Stimulated activated CD8-positive, alpha-beta memory T cell treated with anti-CD3 and anti-CD28 coated beads, Interleukin-15, amount 100 ng/mL, for 48 hours (primary cell): ENCODE data around the gene WDFY4.

Experiments used
- DNase-seq, 2 donors: peaks; one replicate each; pipeline ENCODE4 v3.0.0-alpha.2; 2020; ENCODE audit warnings: low read depth in 2 of 2

The WDFY4 gene

DNA sequence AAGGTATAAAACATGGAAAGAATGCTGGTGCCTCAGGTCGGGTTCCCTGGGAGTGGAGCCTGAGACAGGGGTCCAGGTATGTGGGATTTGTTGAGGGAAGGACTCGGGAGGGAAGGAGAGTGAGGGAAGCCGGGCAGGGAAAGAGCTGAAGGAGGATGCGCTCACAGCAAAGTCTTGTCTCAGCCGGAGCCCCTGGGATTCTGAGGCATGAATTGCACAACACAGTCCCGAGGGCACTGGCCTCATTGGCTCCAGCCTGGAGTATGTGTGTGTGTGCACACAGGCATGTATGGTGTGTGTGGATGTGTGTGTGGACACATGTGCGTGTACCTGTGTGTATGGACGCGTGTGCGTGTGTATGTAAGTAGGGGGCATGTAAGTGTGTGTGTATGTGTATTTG is 87.4 kb downstream of the WDFY4 start:
- DNase-seq, result no peak

DNA sequence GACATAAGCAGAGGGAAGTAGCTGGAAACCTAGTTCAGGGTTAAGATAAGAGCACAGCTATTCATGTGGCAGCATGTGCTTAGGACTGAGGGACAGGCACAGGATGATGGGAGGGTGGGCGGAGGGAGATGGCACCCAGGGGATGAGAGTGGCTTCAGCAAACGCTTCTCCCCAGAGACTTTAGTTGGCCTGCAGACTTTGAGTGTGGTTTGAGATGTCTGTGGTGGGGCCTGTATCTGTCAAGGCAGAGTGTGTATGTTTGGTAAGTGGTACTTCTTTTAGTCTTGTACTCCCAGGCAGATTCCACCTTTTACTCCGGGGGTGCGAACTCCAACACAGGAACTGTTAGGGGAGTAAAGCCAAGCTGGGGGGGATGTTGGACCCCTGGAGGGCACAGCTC is 88.9 kb downstream of the WDFY4 start:
- DNase-seq, result no peak

DNA sequence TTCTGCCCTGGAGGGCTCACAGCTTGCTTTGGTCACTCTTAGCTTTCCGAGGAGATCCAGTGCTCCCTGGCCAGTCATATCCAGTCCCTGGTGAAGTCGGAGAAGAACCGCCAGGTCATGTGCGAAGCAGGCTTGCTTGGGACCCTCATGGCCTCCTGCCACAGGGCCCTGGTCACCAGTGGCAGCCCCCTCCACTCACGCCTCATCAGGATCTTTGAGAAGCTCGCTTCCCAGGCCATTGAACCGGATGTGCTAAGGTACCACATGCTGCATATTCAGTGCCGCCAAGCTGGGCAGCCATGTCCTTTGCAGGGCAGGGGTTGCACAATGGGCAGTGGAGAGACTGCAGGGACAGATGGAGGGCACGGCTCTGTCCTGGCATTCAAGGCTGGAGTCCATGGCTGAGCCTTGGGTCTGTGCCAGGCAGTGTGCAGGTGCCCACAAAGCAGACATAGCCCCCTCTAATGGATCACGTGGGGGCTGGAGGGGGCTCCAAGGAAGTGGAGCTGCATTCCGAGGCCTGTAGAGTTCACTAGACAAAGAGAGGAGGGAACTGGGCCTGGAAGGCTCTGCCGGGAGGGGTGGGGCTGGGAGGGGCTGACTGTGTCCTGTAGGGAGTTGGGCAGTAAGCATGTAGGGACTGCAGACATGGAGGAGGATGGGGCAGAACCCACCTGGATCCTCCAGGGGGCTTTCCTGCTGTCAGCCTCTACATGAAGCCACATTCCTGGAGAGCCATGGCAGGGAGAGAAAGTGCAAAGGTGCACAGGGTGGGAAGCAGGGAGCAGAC is 89.9 kb downstream of the WDFY4 start:
- no peak for DNase-seq

DNA sequence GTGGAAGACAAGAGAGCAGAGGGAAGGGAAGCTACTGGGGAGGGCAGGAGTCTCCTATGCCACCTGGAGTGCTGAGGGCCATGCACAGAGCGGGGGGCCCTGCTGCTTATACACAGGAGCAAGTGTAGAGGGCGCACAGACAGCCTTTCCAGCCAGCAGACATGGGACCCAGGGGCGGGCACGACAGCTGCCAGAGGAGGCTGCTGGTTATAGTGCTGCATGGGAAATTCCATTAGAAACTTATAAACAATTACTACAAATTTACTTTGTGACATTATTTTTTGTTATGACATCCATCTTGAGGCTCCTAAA is 90.5 kb downstream of the WDFY4 start:
- no peak for DNase-seq

DNA sequence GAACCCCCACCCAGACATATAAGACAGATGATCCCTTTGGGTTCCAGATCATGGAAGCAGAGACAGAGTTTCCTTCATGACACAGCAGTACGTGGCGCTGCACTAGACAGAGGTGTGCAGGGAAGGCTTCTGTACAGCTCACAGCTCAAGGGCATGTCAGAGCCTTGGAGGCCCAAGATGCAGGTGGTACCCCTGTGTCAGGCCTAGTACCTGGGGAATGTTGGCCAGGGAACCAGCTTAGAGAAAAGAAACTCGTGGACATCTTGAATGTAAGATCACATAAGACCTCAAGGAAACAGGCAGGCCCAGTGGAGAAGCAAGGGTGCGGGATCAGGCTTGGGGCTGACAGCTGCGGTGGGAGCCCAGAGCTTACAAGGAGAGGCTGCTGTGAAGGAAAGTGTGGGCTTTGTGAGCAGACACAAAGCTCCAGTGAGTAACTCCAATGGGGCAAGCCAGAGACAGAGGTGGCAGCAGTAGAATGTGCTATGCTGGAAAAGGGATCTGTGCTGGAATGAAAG is 91.4 kb downstream of the WDFY4 start:
- no peak for DNase-seq

DNA sequence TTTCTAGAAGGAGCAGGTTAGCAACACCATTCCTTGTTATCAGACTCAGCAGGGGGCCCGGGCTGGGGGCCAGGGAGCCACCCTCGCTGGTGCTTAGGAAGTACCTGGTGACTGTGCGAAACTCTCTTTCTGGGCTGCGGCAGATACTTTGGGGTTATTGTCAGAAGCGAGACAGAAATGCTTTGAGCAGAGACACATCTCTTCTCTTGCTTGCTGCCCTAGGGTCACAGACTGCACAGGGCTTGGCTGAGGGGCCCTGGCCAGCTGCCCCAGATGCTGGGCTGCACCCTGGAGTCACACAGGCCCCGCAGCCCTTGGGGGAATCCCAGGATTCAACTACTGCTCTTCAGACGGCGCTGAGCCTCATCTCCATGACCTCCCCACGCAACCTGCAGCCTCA is 91.9 kb downstream of the WDFY4 start:
- DNase-seq, result no peak

DNA sequence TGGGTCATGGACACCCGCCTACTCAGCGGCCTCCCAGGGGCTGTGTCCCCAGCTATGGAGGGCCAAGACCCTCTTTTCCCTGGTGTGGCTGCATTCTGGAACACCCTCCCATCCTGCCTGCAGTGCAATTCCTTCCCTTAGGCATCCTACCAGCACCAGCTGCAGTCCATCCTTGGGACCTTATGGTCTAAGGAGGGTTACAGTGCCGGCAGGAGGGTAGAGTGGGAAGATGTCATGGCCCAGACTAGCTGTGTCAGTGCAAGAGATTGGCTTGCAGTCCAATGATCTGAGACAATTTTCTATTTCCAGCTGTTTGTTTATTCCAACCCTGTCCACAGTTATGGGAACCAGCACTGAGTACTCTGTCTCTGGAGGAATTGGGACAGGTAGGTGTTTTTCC is 92.4 kb downstream of the WDFY4 start:
- DNase-seq, result no peak

DNA sequence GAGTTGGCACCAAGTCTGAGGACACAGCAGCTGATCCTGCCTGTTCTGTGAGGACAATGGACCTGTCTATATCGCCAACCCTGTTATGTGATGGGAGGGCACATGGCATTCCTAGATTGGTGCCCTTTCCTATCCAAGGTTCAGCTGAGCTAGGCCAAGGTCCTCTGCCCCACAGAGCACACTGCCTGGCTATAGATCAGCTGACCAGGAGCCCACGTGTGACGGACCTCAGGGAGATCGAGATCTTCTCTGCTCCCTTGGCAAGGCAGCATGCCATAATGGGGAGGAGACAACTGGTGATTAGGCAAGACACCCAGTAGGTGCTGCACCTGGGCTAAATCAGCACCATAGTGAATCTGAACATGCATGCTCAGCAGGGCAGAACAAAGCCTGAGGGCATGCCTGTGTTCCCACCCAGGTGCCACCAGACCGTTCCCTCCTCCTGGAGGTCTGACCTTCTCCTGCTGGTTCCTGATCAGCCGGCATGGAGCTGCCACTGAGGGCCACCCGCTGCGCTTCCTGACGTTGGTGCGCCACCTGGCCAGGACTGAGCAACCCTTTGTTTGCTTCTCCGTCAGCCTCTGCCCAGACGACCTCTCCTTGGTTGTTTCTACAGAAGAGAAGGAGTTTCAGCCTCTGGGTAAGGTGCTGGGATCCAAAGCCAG is 93.7 kb downstream of the WDFY4 start:
- no peak for DNase-seq

DNA sequence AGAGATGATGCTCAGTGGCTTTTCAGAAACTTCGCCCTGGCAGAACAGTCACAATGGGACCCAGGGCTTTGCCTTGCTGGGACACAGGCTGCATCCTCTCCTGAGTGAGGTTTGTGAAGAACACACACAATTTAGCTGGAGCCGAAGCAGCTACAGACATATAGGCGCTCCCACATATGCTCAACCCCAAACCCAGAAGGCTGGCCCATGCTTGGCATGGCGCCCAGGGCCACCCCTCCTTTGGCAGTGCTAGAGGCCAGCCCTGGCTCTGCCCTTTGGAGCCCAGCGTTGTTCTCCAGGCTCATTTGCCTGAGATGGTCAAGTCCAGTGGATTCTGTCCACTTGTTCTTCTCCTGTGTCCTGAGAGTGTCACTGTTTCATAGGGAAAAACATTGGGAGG is 94.4 kb downstream of the WDFY4 start:
- DNase-seq, result no peak

DNA sequence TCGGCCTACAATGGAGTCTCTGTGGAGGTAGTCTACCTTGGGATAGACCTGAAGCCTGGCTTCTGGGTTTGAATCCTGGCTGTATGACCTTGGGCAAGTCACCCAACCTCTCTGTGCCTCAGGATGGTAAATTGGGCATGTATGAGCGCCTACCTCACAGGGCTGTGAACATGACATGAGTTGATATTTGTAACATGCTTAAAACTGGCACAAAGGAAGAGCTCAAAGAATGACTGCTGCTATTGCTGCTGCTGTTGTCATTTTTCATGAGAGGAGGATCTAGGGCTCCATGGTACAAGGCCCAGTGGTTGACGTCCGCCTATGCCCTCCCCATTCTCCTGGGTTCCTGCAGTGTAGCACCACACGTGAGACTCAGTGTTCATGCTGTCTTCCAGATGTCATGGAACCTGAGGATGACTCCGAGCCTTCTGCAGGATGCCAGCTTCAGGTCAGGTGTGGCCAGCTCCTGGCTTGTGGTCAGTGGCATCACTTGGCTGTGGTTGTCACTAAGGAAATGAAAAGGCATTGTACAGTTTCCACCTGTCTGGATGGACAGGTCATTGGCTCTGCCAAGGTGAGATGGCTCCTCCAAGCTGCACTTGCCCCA is 95.0 kb downstream of the WDFY4 start:
- DNase-seq, result no peak

DNA sequence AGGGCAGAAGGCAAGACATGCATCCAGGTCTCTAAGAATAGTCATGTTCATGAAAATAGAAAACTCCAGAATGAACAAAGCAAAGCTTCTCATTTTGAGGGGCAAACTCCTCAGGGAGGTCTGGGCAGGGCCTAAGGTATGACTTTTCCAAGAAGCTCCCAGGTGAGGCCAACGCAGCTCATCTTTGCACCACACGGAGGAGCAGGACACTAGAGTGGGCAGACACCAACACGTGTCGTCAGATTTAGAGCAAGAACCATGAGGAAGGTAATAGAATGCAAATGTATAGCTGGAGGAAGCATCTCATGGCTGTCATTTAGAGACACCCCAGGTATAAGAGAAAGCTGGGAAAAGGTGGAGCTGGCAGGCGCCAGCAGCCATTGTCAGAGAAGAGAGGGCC is 95.7 kb downstream of the WDFY4 start:
- no peak for DNase-seq

DNA sequence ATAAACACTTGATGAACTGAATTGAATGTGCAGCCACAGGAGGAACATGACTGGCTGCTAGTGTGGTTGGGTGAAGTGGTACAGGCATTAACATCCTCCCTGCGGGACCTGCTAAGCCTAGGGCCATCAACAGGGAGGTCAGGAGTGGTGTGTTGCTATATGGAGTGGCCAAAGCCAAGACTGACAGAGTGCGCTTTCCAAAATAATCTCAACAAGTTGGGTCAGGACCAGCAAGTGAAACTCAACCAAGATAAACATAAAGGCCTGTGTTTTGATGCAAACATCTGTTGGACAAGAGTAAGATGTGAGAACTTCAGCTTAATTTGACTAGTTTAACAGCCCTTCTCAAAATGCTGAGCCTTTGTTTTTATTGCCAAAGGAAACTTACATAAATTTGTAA is 97.7 kb downstream of the WDFY4 start:
- DNase-seq, result no peak

DNA sequence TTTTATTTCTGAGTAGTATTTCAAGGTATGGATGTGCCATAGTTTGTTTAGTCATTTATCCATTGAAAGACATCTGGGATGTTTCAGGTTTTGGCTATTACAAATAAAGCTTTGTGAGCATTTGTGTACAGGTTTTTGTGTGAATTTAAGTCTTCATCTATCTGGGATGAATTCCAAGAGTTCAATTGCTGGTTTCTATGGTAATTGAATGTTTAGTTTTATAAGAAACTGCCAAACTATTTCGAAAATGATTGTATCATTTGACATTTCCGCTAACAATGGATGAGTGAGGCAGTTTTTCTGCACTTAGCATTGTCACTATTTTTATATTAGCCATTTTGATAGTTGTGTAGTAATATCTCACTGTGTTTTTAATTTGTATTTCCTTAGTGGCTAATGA is 99.4 kb downstream of the WDFY4 start:
- no peak for DNase-seq

DNA sequence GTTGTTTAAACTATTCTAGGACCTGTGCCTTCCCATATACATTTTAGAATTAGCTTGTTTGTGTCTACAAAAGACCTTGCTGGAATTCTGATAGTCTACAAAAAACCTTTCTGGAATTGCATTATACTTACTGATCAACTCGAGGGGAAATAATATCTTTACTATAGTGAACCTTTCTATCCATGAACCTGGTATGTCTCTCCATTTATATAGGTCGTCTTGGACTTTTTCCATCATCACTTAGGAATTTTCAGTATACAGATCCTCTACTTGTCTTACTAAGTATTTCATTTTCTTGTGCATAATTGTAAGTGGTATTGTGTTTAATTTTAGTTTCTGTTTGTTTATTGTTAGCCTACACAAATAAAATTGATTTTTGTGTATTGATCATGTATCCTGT is 101.1 kb downstream of the WDFY4 start:
- no peak for DNase-seq

DNA sequence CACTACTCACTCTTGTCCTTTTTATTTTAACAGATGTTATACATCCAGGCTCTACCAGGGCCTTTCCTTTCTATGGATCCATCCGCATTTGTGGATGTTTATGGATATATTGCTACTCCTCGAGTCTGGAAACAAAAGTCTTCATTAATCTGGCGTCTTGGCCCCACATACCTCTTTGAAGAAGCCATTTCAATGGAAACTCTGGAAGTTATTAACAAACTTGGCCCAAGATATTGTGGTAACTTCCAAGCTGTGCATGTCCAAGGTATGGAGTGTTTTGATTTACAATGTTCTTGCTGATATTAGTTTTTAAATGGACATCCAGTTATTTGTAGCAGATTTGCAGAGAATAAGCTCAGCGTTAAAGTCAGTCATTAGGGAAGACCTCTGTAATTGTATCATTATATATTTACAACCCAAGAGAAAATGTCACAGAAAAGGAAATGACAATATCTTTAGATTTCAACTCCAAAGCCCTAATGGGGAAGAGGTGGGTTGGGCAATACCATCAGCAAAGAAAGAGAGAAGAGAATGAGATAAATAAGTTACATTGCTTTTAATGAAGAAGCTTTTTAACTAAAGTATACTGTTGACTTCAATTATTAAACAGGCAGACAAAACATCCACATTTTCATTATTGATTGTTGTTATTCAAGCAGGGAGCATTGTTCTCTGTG is 102.1 kb downstream of the WDFY4 start:
- no peak for DNase-seq

DNA sequence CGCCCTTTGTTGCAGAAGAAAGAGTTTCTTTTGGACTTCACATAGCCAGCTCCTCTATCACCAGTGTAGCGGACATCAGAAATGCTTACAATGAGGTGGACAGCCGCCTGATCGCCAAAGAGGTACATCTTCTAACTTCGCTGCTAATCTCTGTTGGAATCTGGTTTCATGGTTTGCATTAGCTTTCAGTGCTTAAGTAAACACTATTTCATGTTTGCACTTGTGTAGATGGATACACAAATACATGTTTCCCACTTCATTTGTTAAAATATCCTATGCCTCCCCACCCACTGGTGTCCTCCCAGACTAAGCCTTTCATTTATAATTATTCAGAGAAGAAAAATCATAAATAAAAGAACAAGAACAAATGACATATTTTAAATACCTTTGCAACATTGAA is 103.9 kb downstream of the WDFY4 start:
- DNase-seq, result no peak

DNA sequence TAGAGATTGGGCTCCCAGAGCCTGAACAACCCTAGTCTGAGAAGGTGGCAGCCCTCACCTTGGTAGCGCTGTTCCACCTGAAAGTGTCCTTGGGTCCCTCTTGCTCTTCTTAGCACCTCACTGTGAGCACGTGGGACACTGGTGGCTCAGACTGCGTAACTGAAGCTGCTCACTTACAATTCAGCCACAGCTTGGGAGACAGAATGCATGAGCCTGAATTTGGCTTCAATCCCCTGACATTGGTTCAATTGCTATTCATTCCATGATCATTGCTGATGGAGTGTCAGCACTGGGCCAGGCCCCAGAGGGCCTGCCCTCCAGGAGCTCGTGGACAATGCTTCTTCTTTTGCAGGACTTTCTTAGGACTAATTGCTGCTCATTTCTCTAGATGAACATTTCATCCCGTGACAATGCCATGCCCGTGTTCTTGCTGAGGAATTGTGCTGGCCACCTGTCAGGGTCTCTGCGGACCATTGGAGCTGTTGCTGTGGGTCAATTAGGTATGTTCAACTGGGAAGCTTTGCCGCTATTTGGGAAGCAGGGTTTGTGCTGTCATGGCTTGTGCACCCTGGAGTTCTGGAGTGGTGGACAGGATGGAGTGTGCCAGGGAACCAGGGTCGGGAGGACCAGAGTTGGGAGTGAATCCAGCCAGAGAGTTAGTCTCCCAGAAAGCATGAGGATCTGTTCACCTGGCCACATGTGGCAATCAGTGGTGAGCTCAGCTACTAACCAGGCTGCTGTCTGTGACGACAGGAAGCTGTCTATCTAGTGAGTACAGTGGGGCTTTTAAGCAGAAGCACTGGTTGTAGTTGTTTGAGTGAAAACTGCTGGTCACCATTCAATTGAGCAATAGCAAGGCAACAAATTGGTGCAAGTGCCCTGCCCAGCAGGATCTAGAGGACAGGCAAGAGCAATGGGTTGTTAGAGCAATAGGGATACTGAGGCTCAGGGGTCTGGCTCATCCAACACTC is 105.1 kb downstream of the WDFY4 start:
- DNase-seq, result no peak

DNA sequence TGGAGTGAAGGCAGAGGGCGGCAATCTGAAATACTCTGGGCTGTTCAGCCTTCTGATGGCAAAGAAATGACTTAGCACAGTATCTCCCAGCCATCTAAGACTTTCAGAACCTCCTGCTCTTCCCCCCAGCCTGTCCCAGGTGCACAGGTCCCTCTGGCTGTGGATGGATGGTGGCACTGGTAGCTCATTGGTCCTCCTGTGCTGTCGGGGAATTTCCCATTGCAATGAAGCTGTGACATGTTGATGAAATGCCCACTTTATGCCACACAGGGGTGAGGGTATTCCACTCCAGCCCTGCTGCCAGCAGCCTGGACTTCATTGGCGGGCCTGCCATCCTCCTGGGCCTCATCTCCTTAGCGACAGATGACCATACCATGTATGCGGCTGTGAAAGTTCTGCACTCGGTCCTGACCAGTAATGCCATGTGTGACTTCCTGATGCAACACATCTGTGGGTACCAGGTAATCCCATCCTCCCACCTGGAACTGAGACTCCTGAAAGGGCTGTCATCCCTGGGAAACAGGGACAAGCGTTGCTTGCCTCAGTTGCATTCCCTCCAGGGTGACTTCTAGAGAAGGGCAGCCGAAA is 105.9 kb downstream of the WDFY4 start:
- DNase-seq, result no peak

DNA sequence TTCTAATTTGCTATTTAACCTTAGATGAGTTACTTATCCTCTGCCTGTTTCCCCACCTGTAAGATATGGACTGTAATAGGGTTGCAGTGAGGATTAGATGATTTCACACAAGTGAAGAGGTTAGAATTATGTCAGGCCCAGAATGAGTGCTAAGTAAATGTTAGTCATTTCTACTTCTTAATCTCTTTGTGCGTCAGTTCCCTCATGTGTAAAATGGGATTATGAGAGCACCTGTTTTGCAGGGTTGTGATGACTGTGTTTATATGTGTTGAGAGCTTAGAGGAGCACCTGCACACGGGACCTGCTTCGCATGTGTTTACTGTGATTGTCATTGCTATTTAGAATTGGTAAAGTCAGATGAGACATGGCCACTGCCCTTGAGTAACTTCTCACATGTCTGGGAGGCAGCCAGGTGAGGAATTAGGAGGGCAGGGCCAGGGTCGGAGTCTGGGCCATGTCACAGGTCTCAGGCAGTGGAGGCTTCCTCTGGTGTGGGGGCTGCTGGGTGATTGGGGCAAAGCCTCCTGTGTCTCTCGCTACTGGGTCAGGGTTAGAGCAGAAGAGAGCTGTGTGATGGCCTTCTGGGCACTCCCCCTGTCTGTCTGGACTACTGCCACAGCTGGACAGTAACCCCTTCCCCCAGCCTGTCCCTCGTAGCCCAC is 106.7 kb downstream of the WDFY4 start:
- DNase-seq, result no peak

DNA sequence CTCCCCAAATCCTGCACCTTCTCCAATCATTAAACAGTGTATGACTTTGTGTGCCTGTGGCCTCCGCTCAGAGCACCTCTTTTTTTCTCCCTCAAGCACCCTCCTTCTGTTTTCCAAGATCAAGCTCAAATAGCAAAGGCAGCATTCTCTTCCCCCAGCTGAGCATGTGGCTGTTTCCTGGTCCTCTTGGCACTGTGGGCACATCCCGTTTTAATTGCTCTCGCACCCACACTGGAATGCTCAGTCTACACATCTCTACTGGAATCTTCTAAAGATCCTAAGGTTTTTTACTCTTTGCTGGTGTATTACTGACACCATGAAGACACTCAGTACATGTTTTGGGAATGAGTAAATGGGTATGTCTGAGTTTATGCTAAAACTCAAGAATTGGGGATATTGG is 107.4 kb downstream of the WDFY4 start:
- no peak for DNase-seq

DNA sequence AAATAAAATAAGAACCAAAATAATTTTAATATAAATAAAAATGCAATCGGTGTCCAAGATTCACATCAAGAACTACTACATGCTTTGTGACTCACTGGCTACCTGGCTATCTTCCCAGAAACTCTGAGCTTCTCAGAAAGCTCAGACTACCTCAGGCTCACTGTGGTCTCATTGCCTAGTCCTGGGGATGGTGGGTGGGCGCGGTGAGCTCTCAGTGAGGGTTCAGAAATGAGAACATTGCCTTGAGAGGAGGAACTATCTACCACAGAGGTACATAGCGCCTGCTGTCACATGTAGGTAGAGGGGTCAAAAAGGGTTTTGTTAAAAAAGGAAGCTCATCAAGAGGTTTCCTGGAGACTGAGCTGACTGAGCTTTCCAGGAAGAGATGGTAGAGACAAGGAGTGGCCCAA is 108.0 kb downstream of the WDFY4 start:
- DNase-seq, result no peak
